CMK (cell line): Measurements from ENCODE around the gene PRDM16.

ENCODE experiments used
- DNase-seq: peaks from one replicate; pipeline ENCODE4 v3.0.0-alpha.2; 2010; ENCODE audit warnings: low read depth

Gene PRDM16

DNA sequence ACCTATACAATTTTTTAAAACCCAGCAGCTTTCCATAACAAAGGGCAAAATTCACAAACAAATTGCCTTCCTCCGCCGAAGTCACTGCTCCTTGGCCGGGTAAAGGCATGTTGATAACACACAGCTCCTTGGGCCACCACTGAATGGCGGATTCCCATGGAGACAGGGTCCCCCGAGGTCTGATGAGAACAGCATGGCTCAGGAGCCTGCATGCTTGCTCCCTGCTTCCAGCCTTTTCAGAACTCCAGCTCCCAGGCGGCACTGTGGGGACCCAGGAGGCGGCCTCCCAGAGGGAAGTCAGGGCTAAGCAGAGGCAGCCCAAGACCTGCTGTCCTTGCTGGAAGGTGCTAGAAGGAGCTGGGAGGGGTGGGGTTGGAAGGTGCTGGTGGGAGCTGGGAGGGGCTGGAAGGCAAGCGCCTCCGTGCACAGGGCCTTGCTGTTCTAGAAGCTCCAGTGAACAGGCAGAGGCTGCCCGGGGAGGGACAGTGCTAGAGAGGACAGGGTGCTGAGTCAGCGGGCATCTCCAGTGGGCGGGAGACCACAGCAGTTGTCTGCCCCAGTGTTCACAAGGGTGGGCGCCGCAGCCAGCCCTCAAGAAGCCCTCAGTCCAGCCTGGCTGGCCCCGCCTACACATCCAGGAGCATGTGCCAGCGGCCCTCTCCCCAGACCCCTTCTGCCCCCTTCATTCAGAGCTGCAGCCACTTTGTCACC, 35.1 kb downstream of the PRDM16 start:
- no peak for DNase-seq

DNA sequence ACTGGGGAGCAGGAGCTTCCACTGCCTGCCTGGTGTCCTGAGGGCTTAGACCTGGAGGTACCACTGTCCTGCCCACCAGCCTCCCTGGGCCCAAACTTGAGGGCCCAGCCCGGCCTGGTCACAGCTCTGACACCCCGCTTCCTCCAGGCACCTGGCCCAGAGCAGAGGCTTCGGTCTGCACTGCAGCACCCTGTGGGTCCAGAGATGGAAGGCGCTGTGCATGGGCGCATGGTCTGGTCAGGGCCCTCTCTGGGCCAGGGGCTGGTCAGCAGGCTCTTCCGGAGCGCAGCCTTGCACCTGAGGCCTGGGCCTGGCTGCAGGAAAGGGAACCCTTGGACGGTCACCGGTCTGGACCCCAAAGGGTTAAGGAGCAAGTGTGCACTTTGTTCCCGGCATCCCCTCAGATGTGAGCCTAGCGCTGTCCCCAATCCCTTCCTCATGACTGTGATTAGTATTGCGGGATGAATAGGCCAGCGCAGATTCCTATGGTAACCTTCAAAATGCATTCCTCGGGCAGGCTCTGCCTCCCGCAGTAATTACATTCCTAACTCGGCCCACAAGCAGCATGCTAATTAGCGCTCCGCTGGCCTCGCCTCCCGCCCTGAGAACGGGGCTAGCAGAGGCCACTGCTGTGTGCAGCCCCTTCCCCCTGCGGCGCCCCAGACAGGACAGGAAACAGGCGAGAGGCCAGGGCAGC, 36.3 kb downstream of the PRDM16 start:
- no peak for DNase-seq

DNA sequence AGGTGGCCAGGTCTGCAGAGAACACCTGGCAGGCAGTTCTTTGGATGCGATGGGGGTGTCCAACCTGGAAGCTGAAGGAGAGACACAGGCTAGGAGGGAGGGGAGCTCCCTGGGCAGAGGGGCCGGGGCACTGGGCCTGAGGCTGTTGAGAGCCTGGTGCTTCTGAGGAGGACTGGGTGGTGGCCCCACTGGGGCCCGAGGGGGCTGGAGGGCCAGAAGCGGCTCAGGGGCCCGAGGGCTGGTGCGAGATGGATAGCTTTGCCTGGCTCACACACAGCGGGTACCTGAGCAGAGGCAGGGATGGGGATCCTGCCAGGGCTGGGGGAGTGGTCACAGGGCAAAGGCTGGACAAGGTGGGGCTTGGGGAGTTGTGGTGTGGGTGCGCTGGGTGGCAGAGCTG, 37.2 kb downstream of the PRDM16 start:
- DNase-seq = no peak

DNA sequence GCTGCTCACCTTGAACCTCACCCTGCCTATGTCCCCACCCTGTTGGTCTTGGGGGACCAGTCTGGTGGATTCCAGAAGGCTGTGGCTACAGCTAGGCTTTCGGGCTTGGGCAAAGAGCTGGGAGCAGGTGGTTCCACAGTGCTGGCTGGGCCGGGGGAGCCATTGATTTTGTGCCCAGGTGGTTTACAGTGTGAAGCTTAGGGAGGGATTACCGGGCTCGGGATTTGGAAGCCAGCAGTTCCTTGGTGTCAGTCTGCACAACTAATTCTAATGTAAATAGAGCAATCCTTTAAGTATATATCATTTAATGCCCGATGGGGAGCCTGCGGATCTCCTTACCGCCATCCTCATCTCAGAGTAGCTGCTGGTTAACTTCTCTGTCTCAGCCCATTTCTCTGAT, 38.2 kb downstream of the PRDM16 start:
- DNase-seq = no peak

DNA sequence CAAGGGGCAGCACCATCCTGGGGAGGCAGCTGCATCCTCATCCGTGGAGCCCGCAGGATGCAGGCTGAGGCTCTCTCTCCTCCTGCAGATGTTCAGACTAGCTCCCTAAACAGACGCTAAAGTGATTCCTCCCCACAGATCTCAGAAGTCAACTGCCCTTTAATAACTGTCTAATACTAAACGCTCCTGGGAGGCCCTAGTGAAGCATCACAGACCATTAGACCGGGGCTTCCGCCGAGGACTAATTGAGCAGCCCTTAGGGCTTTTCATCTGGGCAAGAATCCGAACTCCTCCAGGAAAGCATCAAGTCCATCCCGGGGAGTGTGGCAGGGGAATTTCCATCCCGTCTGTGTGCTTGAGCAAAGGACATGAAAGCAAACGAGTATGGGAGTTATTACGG, 40.4 kb downstream of the PRDM16 start:
- DNase-seq = no peak

DNA sequence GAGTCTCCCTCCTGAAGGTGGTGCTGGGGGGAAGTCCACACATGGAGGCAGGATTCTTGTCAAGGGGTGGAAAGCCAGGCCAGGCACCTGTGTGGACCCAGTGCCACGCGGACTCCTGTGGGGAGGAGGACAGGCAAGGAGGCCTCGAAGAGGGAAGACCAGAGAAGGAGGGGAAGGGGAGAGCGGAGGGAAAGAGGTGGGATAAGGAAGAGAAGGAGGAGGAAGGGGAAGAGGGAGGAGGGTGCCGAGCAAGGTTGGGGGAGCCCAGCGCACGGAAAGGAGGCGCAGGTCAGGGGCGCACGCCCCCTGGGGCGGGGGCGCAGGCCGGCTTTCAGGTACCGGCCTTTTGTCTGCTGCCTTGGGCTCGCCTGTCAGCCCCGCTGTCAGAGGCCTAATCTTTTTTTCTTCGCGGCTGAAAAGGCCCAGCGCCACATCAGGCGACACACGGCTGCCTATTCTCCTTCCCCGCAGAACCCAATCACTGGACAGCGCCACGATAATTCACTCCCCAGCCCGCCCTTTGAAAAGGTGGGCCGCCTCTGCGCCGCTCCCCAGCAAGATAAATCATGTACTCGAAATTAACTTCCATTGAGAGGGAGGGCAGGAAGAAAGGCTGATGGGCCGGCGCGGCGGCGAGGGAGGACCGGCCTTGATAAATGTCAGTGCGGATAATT, 42.5 kb downstream of the PRDM16 start:
- no peak for DNase-seq

DNA sequence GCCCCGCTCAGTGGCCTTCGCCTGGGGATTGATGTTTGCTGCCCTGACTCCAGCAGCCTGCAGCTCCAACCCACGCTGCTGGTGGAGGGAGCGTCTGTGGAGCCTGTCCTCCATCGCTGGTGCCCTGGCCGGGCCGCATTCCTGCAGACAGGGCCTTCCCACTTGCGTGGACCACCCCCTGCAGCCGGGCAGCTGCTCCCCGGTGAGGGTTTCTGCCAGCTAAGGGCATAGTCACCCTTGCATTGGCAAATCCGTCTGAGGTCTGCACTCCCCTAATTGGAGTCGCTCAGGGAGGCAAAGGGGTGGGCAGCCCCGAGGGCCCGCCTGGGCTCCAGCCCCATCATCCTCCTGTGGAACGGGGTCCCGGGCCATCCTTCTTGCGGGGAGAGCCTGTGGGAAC, 43.5 kb downstream of the PRDM16 start:
- DNase-seq = no peak

DNA sequence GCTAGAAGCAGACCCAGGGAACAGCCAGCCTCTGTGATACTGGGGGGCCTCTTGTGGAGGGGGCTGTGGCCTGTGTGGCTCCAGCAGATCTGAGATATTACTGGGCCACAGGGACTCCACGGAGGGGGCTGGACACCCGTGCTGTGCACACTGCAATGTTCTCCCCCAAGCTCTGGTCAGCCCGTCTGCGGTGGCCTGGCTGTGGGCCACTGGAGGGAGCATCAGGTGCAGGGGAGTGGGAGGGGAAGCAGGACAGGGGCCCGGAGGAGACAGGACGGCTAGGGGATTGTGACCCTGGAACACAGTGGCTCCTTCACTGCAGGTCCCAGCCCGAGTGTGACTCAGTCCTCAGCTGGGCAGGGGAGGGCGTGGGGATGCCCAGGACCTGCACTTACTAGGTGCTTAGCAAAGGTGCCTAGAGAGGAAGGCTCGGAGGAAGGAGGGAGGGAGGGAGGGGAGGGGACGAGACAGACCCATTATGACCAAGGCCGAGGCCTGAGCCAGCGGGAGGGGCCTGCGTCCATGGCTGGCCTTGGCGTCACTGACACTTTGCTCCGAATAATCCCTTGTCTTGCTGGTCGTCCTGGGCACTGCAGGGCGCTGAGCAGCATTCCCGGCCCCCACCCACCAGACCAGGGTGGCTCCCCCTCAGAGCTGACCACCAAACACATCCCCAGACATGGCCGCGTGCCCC, 44.2 kb downstream of the PRDM16 start:
- no peak for DNase-seq

DNA sequence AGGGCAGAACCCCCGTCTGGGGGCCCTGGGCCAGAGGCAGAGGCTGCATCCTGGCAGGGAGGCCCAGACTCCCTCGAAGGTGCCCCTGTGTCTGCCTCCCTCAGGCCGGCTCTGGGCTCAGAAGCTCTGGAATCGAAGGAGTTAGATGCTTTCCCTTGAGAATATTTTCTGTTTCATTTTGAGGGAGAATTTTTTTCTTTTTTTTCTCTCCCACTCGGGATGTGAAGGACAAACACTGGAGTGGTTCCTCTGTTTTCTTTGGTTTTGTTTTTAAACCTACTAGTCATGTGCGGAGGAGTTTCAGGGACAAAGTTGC, 44.7 kb downstream of the PRDM16 start:
- no peak for DNase-seq

DNA sequence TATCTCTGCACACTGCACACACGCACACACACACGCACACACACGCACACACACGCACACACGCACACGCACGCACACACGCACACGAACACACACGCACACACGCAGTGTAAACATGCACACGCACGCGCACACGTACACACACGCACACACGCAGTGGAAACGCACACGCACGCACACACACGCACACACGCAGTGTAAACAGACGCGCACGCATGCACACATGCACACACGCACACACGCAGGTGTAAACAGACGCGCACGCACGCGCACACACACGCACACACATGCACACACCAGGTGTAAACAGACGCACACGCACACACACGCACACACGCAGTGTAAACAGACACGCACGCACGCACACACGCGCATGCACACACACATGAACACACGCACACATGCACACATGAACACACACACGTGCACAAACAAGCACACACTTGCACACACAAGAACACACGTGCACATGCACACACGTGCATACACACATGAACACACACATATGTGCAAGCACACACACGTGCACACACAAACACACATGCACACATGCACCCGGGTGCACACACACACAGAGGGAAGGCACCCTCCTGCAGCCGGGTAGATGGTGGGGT, 45.2 kb downstream of the PRDM16 start:
- DNase-seq = no peak

DNA sequence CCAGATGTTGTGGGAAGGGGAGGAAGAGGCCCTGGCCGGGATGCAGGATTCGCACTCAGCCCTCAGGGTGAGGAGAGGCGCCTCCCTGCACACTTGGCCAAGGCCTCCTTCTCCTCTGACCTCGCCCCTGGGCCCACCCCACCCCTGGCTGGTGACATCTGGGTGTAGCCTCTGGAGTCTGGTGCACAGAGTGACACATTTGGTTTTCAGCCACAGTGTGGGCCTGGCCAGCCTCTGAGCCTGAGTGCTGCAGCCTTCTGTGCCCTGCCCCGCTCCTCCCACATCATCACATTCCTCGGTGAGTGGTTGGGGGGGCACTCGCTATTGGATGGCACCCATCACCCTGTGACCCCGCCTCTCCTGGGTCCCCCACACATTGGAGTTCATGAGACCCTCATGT, 45.8 kb downstream of the PRDM16 start:
- no peak for DNase-seq

DNA sequence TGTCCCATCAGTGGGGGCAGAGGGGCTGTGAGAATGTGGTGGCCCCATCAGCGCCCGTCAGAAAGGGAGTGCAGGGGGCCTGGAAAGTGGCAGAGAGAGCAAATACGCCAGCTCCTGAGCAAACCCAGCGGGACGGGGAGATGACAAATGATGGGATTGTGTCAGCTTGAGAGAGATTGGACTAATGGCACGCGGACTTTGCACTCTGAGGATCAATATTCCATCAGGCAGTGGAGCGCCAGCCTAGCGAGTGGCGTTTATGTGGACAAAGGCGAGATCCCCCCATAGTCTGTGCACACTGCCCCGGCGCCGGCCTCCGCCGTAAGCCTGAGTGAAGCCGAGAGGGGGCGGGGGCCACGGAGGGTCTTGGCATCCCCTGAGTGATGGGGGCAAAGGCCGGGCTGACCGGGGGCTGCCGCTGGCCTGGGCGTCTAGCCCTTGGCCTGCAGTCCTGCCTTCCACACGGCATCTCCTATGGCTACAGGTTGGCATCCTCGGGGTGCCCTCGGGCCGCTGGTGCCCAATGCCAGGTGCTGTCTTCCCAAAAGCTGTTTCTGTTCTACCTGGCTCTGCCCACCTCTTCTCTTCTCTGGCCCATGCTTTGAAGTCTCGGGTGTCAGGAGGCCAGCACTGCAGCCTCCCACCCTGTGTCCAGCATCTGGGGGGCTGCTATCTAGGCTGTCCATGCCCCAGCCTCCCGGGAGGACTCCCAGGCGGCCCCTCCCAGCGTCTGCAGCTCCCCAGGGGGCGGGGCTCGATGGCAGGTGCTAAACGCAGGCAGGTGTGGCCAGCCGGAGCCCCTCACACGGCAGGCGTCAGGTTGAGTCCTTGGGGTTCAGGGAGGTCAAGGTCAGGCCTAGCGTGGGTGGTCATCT, 46.5 kb downstream of the PRDM16 start:
- no peak for DNase-seq

DNA sequence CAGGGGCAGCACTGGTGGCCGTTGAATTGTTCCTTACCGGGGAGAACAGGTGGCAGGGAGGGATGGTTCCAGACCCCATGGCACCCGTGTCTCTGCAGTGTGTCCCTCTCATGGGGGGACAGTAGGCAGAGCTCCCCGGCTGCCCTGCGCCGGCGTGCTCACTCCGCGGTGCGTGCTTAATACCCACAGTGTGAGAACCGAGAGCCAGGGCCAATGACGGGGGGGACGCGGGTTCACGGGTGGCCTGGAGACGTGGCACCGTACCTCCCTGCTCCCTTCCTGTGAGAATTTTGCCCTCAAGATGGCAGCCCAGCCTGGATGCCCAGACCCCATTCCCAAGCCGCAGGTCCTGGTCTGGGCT, 47.1 kb downstream of the PRDM16 start:
- DNase-seq = no peak

DNA sequence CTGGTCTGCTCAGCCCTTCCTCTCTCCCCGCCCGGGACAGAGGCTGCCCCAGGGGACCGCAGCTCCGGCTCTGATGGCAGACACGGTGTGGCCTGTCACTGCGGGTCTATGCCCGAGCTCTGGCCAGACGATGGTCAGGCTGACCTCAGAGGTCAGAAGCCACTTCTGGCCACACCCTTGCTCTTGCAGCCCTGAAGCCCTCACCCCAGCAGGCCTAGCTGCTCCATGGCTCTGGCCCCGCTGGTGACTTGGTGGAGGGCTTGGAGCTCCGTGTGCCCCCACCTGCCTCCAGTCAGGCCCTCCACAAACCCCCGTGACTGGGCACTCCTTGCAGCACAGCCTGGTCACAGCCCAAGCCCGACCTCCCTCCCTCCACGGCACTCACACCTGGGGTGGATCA, 47.6 kb downstream of the PRDM16 start:
- DNase-seq = no peak

DNA sequence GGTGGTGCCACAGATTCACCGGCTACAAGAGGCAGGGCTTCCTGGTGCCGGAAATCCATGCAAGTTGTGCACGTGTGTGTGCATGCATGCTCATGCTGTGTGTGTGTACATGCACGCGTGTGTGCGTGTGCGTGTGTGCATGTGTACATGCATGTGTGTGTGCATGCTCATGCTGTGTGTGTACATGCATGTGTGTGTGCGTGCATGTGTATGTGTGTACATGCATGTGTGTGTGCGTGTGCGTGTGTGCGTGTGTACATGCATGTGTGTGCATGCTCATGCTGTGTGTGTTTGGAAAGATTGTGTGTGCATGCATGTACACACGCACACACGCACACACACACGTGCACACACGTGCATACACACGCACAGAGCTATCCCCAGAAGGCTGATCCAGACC, 48.9 kb downstream of the PRDM16 start:
- no peak for DNase-seq

DNA sequence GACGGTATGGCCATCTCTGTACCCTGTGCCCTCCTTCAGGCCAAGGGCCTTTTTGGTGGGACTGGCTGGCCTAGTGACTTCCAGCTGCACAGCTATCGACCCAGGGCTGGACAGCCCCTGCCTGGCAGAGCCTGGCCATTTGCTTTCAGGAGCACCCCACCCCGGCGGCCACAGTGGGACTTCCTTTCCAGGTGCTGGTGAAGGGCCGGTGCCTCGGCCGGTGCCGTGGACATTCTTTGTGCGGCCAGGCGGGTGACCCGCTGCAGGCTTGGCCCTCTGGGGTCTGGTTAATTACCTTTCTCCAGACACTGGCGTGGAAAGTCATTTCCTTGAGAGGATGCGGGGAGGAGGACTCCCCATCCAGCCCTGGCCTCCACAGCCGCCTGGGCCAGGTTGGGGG, 50.1 kb downstream of the PRDM16 start:
- no peak for DNase-seq

DNA sequence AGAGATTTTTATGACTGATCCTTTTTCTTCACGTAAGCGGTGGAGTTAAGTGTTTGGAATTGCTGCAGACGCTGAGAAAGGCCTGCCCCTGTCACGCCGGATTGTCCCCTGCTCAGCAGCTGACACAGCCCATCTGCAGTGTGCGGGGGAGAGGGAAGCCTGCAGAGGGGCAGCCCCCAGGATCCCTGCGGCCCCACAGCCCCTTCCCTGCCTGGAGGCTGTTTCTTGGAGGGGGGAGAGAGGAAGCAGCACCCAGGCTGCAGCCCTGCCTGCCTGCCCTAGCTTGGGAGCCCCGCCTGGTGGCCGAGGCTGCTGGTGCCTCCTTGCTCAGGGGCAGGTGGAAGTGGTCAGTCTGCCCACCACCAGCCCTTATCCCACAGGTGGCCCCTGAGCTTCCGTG, 50.7 kb downstream of the PRDM16 start:
- no peak for DNase-seq

DNA sequence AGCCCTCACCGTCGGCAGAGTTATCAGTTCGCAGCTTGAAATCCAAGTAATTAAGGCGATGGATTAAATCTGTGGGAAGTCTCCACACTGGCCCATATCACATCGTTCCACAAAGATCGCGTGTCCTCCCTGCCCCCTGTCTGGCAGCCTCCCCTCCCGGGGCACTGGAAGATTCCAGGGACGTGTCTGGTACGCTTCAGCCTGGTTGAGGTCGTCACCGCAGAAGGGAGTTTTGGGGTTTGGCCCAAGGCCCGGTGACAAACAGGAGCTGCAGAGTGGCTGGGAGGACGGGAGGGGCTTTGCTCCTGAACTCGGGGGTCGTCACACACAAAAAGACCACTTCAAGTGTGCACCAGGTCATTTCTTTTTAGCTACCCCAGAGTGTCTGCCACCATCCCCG, 51.1 kb downstream of the PRDM16 start:
- peak; percentile 12 for DNase-seq

DNA sequence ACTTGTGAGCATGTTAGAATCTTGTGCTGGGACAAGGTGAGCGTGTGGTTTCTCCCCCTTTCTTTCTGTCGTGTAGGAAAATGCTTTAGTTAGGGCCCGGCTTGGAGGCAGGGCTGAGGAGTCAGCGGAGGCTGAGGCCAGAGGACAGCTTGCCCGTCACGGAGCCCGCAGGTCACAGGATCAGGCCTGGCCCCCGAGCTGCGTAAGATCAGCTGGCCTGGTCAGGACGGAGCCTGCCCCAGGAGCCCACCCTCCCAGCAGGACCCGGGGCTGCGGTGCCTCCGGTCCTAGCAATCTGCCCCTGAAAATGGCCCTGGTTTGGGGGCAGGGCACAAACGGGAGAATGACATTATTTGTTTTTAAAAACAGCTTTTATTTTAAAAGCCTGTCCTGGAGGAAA, 52.0 kb downstream of the PRDM16 start:
- DNase-seq = no peak

DNA sequence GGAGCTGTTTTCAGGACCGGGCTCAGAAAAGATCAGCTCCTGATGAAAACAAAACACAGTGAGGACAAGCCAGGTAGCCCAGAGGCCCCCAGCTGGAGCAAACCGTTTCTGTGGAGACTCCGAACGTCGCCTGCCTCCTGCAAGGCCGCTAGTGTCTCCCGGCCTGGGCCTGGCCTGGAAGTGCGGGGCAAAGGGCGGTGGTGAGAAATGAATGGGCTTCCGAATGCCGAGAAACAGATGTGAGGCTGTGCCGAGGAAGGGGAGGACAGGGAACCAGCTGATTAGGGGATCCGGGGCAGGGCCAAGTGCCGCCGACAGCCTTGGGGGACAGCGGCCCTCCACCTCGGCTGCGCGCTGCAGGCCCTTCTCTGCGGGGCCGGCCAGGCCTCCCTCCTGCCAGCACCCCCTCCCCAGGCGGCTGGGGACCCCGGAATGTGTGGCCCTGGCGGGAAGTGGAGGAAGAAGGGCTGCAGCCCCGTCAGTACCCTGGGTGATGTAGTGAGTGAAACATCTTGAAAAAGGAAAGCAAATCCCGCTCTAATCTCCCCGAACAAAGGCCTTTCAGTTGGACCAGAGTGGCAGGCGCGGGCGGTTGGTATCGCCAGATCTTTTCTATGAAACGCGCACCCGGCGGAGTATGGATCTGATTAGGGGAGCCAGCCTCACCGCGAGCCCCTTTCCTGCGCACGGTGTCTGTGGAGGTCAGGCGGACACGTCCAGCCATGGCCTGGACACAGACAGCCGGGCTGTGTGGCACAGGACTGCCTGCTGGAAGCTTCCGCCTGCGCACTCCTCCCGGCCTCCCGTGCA, 52.6 kb downstream of the PRDM16 start:
- no peak for DNase-seq

DNA sequence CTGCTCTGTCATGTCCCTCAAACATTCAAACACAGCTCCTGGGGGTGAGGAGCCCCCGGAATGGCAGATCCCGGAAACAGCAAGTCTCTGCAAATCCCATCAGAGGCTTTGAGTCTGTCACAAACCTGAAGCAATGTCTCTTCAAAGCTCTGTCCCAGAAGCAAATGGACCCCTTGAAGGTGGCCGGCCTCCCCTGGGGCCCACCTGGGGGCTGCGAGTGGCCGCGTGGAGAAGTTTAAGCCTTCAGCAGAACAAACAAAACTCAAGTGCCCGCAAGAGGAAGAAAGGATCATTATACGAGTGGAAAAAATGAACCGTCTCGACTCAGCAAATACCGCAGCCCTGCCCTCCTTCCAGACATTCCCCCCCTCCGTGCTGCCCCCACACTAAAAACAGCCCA, 53.3 kb downstream of the PRDM16 start:
- DNase-seq = no peak
